Testis (tissue), 2 donors: ENCODE measurements around the gene CCSER1.

Experiments used
- POLR2A ChIP-seq: fragments of 450-650 bp; IDR thresholded peaks from one replicate; pipeline ENCODE4 v1.6.1; 2017; ENCODE audit warnings: antibody characterized with exemption, mild to moderate bottlenecking, moderate library complexity
- TF ChIP-seq, protein P1 (sequence below), 3 experiments: fragments of 450-650 bp in 2 of 3; fragments of 200-600 bp in 1 of 3; sonication (generic) in 1 of 3; IDR thresholded peaks; one replicate each; pipeline ENCODE4 v1.5.1; 2016 to 2019; ENCODE audit warnings: antibody characterized with exemption in 3 of 3, mild to moderate bottlenecking in 2 of 3, moderate library complexity in 1 of 3

DNA sequence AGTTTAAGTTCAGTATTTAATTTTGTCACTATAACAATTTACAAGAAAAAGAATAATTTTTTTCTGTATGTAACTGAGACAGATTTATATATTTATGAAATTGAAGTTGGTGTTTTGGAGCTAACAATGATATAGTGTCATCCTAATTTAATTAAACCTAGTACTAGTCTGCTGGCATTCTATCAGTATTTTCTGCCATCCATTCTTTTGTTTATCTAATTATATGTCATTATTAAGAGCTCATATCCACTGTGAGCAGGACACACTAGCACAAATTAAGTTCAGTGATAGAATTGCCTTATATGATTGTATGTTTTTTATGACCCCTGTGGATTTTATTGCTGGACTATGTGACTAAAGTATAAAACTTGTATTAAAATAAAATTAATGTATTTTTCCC lies 996.5 kb downstream of the CCSER1 start:
- TF ChIP-seq, protein P1, sequence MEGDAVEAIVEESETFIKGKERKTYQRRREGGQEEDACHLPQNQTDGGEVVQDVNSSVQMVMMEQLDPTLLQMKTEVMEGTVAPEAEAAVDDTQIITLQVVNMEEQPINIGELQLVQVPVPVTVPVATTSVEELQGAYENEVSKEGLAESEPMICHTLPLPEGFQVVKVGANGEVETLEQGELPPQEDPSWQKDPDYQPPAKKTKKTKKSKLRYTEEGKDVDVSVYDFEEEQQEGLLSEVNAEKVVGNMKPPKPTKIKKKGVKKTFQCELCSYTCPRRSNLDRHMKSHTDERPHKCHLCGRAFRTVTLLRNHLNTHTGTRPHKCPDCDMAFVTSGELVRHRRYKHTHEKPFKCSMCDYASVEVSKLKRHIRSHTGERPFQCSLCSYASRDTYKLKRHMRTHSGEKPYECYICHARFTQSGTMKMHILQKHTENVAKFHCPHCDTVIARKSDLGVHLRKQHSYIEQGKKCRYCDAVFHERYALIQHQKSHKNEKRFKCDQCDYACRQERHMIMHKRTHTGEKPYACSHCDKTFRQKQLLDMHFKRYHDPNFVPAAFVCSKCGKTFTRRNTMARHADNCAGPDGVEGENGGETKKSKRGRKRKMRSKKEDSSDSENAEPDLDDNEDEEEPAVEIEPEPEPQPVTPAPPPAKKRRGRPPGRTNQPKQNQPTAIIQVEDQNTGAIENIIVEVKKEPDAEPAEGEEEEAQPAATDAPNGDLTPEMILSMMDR (IDR thresholded peaks at IDR 0.05) = no peak
- no peak for TF ChIP-seq POLR2A
